T-helper 9 cell (primary cell): ENCODE measurements around the gene ELK3.

ENCODE experiments used
- DNase-seq: peaks from one replicate; pipeline ENCODE4 v3.0.0-alpha.2; 2020

Gene ELK3

GRCh38 chr12:96212456-96213375 lies 18.5 kb downstream of the ELK3 start:
- DNase-seq = no peak

- no peak for DNase-seq
Measured at GRCh38 chr12:96213869-96214268, 19.7 kb downstream of the ELK3 start.

GRCh38 chr12:96215919-96216273 lies 21.7 kb downstream of the ELK3 start:
- DNase-seq = no peak

GRCh38 chr12:96218989-96219678 lies 25.0 kb downstream of the ELK3 start:
- no peak for DNase-seq

GRCh38 chr12:96219700-96220206 lies 25.6 kb downstream of the ELK3 start:
- DNase-seq = no peak

- DNase-seq = no peak
Measured at GRCh38 chr12:96220902-96221301, 26.7 kb downstream of the ELK3 start.

- no peak for DNase-seq
Measured at GRCh38 chr12:96221391-96221790, 27.2 kb downstream of the ELK3 start.

GRCh38 chr12:96223411-96224218 lies 29.4 kb downstream of the ELK3 start:
- no peak for DNase-seq

- DNase-seq = no peak
Measured at GRCh38 chr12:96224219-96224615, 30.0 kb downstream of the ELK3 start.

- DNase-seq = no peak
Measured at GRCh38 chr12:96225044-96225855, 31.1 kb downstream of the ELK3 start.

- DNase-seq = no peak
Measured at GRCh38 chr12:96225994-96226399, 31.8 kb downstream of the ELK3 start.

- no peak for DNase-seq
Measured at GRCh38 chr12:96226401-96226800, 32.2 kb downstream of the ELK3 start.

- no peak for DNase-seq
Measured at GRCh38 chr12:96226801-96227348, 32.7 kb downstream of the ELK3 start.

- no peak for DNase-seq
Measured at GRCh38 chr12:96227365-96228106, 33.4 kb downstream of the ELK3 start.

- no peak for DNase-seq
Measured at GRCh38 chr12:96228566-96229248, 34.5 kb downstream of the ELK3 start.

- DNase-seq = no peak
Measured at GRCh38 chr12:96230646-96231045, 36.5 kb downstream of the ELK3 start.

- DNase-seq = no peak
Measured at GRCh38 chr12:96233168-96233567, 39.0 kb downstream of the ELK3 start.

GRCh38 chr12:96233939-96234461 lies 39.8 kb downstream of the ELK3 start:
- no peak for DNase-seq

GRCh38 chr12:96234591-96235483 lies 40.7 kb downstream of the ELK3 start:
- no peak for DNase-seq
